ENCODE results near the gene KRTAP10-5. TPM values are rescaled to one million over a fixed set of nuclear protein-coding genes. Genes with fewer than 3 reads are reported as not detected.
"Not testable (repeated sequence)": the region's sequence is repeated elsewhere in the genome, so short reads cannot be mapped to it uniquely, and the experiment has no call there.

Gene KRTAP10-5
- not detected in 2 replicates for total RNA-seq (2014; rRNA removed; shearing (Covaris generic))

DNA sequence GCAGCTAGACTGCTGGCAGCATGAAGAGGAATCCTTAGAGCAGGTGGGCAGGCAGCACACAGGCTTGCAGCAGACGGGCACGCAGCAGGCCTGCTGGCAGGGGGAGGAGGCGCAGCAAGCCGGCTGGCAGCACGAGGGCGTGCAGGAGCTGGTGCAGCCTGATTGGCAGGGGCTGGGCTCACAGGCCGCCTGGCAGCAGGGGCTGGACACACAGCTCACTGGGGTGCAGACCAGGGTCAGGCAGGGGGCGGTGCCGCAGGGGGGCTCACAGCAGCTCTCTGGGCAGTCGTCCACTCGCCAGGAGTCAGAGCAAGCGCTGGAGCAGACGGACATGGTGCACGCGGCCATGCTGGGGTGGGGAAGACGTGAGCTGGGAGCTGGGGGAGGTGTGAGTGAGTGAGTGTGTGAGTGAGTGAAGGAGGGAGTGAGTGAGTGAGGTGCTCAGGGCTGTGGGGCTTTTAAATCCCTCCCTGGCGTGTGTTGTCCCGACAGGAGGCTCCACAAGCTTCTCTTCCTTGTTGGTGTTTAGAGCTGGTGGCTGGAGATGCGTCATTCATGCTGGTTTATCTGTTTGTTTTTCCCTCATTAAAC lies at the start of gene KRTAP10-5:
TSS of gene KRTAP10-5 (minus strand) at position 374 of the 591 bp plus-strand sequence. CDS start at position 348, 26 bp downstream.
- DNase-seq (ENCODE audit: low read depth): not testable (repeated sequence)

- DNase-seq (ENCODE audit: low read depth): no peak
These were observed 48.4 kb upstream of the KRTAP10-5 start for GRCh38 chr21:44628707-44629391.

DNA sequence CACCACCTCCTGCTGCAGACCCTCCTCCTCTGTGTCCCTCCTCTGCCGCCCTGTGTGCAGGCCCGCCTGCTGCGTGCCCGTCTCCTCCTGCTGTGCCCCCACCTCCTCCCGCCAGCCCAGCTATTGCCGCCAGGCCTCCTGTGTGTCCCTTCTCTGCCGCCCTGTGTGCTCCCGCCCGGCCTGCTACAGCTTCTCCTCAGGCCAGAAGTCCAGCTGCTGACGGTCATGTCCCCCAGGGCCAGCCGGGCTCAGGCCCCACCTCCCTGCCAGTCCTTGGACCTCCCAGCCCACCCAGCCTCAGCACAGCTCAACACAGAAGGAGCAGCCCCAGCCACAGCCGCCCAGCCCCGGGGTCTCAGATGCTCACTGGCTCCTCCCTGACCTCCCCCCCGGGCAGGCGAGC lies 47.4 kb upstream of the KRTAP10-5 start:
- DNase-seq (ENCODE audit: low read depth): not testable (repeated sequence)

- DNase-seq (ENCODE audit: low read depth): not testable (repeated sequence)
These were observed 46.9 kb upstream of the KRTAP10-5 start for GRCh38 chr21:44627181-44627822.

DNA sequence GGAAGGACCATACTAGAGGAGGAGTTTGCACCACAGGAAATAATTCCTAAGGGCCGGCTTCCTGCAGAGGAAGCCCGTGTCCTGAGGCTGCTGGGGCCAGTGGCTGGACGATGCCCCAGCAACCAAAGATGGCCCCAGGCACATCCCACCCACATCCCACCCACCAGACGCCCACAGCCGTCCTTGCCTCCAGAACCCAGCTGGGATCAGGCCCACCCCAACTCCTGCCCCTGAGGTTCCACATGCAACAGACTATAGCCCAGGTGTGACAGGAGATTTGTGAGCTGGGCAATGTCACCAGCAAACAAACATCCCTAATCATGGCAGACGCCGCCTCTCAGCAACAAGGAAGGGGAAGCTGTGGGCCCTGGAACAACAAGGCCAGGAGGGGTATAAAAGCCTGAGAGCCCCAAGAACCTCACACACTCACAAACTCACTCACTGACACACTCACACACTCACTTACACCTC lies 46.3 kb upstream of the KRTAP10-5 start, which contains the start of gene KRTAP10-9:
TSS of gene KRTAP10-9 (plus strand) at position 421 of the 471 bp plus-strand sequence. CDS start 79 bp downstream, outside the sequence.
- no peak for DNase-seq (ENCODE audit: low read depth)

- DNase-seq (ENCODE audit: low read depth): no peak
These were observed 45.9 kb upstream of the KRTAP10-5 start for GRCh38 chr21:44626262-44626661.

GRCh38 chr21:44625756-44626155 lies 45.4 kb upstream of the KRTAP10-5 start:
- no peak for DNase-seq (ENCODE audit: low read depth)

GRCh38 chr21:44623575-44623974 lies 43.2 kb upstream of the KRTAP10-5 start:
- DNase-seq (ENCODE audit: low read depth): no peak

DNA sequence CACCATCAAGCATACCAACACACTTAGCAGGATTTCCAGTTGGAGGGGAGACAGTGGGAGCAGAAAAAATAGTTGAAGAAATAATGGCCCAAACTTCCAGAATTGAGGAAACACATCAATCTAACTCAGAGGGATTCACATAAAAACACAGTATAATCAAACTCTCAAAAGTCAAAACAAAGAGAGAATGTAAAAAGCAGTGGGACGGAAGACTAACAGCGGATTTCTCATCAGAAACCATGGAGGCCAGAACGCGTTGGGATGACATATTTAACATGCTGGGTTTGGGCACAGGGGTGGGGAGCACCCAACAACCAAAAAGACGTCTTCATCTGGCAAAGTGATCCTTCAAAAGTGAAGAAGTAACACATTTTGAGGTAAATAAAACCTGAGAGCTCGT lies 39.5 kb upstream of the KRTAP10-5 start:
- no peak for DNase-seq (ENCODE audit: low read depth)

GRCh38 chr21:44618909-44619308 lies 38.5 kb upstream of the KRTAP10-5 start:
- no peak for DNase-seq (ENCODE audit: low read depth)

- no peak for DNase-seq (ENCODE audit: low read depth)
These were observed 38.1 kb upstream of the KRTAP10-5 start for GRCh38 chr21:44618504-44618903.

DNA sequence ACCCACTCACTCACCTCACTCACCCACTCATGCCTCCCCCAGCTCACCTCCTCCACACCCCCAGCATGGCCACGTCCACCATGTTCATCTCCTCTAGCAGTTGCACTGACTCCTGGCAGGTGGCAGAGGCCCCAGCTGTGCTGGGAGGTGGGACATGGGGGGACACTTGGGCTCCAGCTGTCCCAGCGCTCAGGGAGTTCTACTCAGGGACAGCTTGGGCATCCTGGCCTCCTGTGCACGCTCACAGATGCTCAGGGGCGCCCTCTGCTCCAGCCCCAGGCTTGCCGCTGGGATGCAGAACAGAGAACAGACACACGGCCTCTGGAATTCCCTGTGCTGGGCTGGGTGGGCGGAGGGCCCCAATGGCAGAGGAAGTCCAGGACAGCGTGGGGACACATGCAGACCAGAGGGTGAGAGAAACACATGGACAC lies 36.7 kb upstream of the KRTAP10-5 start:
- no peak for DNase-seq (ENCODE audit: low read depth)

DNA sequence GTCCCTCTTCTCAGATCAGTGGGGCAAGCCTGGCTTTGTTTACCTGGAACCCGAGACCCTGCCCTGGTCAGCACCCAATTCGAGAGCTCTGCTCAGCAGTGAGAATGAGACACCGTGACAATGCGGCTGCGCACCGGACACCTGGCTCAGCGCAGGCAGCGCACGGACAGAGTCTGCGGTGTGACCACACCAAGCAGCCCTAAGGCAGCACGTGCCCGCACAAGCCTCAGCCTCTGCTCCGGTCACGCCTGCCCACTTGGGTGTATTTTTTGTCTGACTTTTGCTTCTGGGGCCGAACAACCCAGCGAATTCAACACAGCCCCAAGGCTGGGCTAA lies 36.2 kb upstream of the KRTAP10-5 start:
- DNase-seq (ENCODE audit: low read depth): no peak

DNA sequence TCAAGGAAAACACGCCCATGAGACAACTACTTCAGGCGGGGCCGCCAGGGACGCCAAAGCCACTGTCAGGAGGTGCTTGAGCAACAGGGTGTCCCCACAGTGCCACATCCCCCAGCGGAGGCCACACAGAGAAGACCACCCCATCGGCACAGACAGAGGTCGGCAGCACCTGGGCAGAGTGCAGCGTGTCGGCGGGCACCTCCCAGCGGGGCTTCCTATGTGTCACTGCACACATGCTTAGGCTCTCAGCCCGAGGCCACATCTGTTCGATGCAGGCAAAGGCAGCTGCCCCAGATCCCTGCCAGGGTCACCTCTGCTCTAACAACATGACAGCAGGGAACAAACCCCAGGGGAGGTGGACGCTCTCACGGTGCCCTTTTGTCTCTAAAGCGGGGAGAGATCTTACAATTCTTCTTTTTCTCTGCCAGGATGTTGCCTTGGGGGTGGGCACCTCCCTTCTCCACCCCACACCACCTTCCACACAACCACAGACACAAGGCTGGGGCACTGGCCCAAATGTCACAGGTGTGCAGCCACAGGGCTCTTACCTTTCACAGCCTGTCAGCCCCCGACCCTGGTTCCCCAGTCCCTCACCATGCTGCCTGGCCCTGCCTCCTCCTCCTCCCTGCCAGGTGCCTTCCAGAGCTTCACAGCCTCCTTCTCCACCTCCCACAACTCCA lies 35.6 kb upstream of the KRTAP10-5 start:
- DNase-seq (ENCODE audit: low read depth): no peak

GRCh38 chr21:44615466-44615865 lies 35.1 kb upstream of the KRTAP10-5 start:
- DNase-seq (ENCODE audit: low read depth): no peak

GRCh38 chr21:44614961-44615391 lies 34.6 kb upstream of the KRTAP10-5 start:
- DNase-seq (ENCODE audit: low read depth): no peak

DNA sequence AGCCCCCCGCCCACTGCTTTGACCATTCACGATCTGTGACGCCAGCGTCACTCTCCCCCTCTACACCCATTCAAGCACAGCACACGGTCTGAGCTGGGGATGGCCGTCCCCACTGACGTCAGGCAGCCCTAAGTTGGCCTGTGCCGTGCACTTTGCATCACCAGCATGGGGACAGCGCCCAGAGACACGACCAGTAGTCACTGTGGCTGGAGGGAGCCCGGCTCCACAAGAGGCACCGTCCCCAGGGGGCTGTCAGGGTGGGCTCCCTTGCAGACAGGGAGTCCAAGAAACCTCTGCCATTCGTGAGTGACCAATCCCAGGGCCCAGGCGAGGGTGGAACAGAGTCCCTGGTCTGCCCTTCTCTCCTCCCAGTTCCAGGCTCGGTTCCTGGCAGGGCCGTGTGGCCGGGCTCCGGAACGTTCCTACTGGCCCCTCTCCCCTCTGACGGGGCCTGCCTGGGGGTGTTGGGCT lies 33.8 kb upstream of the KRTAP10-5 start:
- no peak for DNase-seq (ENCODE audit: low read depth)

- DNase-seq (ENCODE audit: low read depth): no peak
These were observed 33.2 kb upstream of the KRTAP10-5 start for GRCh38 chr21:44613386-44614155.

DNA sequence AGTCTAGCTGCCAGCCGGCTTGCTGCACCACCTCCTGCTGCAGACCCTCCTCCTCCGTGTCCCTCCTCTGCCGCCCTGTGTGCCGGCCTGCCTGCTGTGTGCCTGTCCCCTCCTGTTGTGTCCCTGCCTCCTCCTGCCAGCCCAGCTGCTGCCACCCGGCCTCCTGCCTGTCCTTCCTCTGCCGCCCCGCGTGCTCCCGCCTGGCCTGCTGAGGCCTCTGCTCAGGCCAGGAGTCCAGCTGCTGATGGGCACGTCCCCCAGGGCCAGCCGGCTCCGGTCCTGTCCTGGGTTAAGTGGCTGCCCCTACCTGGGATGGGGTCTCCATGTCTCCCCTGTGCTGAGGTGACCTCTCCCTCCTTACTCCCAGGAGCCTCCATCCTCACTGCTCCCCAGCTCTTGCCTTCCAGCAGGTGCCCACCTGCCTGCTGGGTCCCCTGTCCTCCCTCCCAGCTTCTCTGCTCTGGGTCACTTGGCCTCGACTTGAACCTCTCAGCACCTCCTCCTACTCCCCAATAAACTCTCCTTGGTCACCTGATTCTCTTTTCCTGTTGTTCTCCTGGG lies 32.3 kb upstream of the KRTAP10-5 start:
- no peak for DNase-seq (ENCODE audit: low read depth)

GRCh38 chr21:44612029-44612486 lies 31.7 kb upstream of the KRTAP10-5 start, which contains the start of gene KRTAP10-8:
Gene KRTAP10-8, plus strand, starts transcription at chr21:44612079. Its CDS starts 22 bp downstream, at chr21:44612101.
- no peak for DNase-seq (ENCODE audit: low read depth)

GRCh38 chr21:44611551-44611950 lies 31.1 kb upstream of the KRTAP10-5 start:
- DNase-seq (ENCODE audit: low read depth): no peak

Data from RPMI7951 (cell line).